ENCODE measurements around the gene CDH24.
"Not testable (repeated sequence)": the region's sequence is repeated elsewhere in the genome, so short reads cannot be mapped to it uniquely, and the experiment has no call there.

Gene CDH24

GRCh38 chr14:23006188-23006534, 51.2 kb downstream of the CDH24 start:
- Histone ChIP-seq H3K27ac (peak overlapping the region; percentile 93), H3K4me1 (peaks cover 13% of the 10 kb centered on the region), H3K4me3 (ENCODE audit: low read depth, low read length) (peak overlapping the region; percentile 87), H3K36me3 (ENCODE audit: control insufficient read depth, insufficient read depth, low read length) (no peaks in the 10 kb centered on the region), H3K79me2 (no peaks in the 10 kb centered on the region), H3K9ac (no peak overlapping the region), H3K27me3 (ENCODE audit: control insufficient read depth, insufficient read depth, low read length) (no peaks in the 10 kb centered on the region), H2AFZ (peak overlapping the region; percentile 88), H3K4me2 (ENCODE audit: low read length) (peak overlapping the region; percentile 84), H3K9me3 (ENCODE audit: control insufficient read depth, low read length) (no peaks in the 10 kb centered on the region)
- no peak for TF ChIP-seq CTCF (IDR thresholded peaks at IDR 0.05)

- peak overlapping the region; percentile 88 for H2AFZ ChIP-seq
- H3K27ac ChIP-seq = no peak overlapping the region
- no peak overlapping the region for H3K9ac ChIP-seq
- peak overlapping the region; percentile 84 for H3K4me2 ChIP-seq (ENCODE audit: low read length)
- no peak overlapping the region for H3K4me3 ChIP-seq (ENCODE audit: low read depth, low read length)
- no peak for TF ChIP-seq CTCF (IDR thresholded peaks at IDR 0.05)
- H3K36me3 ChIP-seq (ENCODE audit: control insufficient read depth, insufficient read depth, low read length) = no peaks in the 10 kb centered on the region
- H3K9me3 ChIP-seq (ENCODE audit: control insufficient read depth, low read length) = no peaks in the 10 kb centered on the region
- H3K79me2 ChIP-seq = no peaks in the 10 kb centered on the region
- H3K27me3 ChIP-seq (ENCODE audit: control insufficient read depth, insufficient read depth, low read length) = no peaks in the 10 kb centered on the region
- H3K4me1 ChIP-seq = peaks cover 13% of the 10 kb centered on the region
These were observed 51.7 kb downstream of the CDH24 start for GRCh38 chr14:23005451-23006187.

GRCh38 chr14:23004274-23004673, 53.0 kb downstream of the CDH24 start:
- H3K9me3 ChIP-seq (ENCODE audit: control insufficient read depth, low read length); H2AFZ ChIP-seq; H3K4me2 ChIP-seq (ENCODE audit: low read length); H3K27me3 ChIP-seq (ENCODE audit: control insufficient read depth, insufficient read depth, low read length); H3K36me3 ChIP-seq (ENCODE audit: control insufficient read depth, insufficient read depth, low read length); H3K27ac ChIP-seq; H3K4me3 ChIP-seq (ENCODE audit: low read depth, low read length); H3K9ac ChIP-seq; H3K79me2 ChIP-seq: not testable (repeated sequence)
- H3K4me1 ChIP-seq = peaks cover 11% of the 10 kb centered on the region

GRCh38 chr14:23002592-23002991, 54.7 kb downstream of the CDH24 start:
- peaks cover 2% of the 10 kb centered on the region for H3K79me2 ChIP-seq
- H3K4me2 ChIP-seq (ENCODE audit: low read length) = no peak overlapping the region
- peaks cover 10% of the 10 kb centered on the region for H3K4me1 ChIP-seq
- no peak overlapping the region for H3K27ac ChIP-seq
- H3K36me3 ChIP-seq (ENCODE audit: control insufficient read depth, insufficient read depth, low read length) = no peaks in the 10 kb centered on the region
- H3K4me3 ChIP-seq (ENCODE audit: low read depth, low read length) = no peak overlapping the region
- H3K9me3 ChIP-seq (ENCODE audit: control insufficient read depth, low read length) = no peaks in the 10 kb centered on the region
- no peak overlapping the region for H2AFZ ChIP-seq
- H3K27me3 ChIP-seq (ENCODE audit: control insufficient read depth, insufficient read depth, low read length) = no peaks in the 10 kb centered on the region
- H3K9ac ChIP-seq = no peak overlapping the region
- no peak for TF ChIP-seq CTCF (IDR thresholded peaks at IDR 0.05)

- no peak overlapping the region for H3K27ac ChIP-seq
- no peak overlapping the region for H3K4me3 ChIP-seq (ENCODE audit: low read depth, low read length)
- no peaks in the 10 kb centered on the region for H3K27me3 ChIP-seq (ENCODE audit: control insufficient read depth, insufficient read depth, low read length)
- no peaks in the 10 kb centered on the region for H3K9me3 ChIP-seq (ENCODE audit: control insufficient read depth, low read length)
- no peak overlapping the region for H3K4me2 ChIP-seq (ENCODE audit: low read length)
- no peak for TF ChIP-seq CTCF (IDR thresholded peaks at IDR 0.05)
- H3K9ac ChIP-seq = no peak overlapping the region
- H2AFZ ChIP-seq = no peak overlapping the region
- H3K36me3 ChIP-seq (ENCODE audit: control insufficient read depth, insufficient read depth, low read length) = no peaks in the 10 kb centered on the region
- H3K79me2 ChIP-seq = peaks cover 2% of the 10 kb centered on the region
- H3K4me1 ChIP-seq = peaks cover under 1% of the 10 kb centered on the region
These were observed 56.5 kb downstream of the CDH24 start for GRCh38 chr14:23000860-23001259.
